HG03378 (cell line): ENCODE data around the gene PTX4.

Experiments used
- ATAC-seq: cut with Tn5 transposase; IDR thresholded peaks from one replicate; pipeline ENCODE4 v1.9.1; 2021; ENCODE audit warnings: mild to moderate bottlenecking, moderate library complexity; ENCODE audit not compliant: unreplicated experiment

PTX4 gene

DNA sequence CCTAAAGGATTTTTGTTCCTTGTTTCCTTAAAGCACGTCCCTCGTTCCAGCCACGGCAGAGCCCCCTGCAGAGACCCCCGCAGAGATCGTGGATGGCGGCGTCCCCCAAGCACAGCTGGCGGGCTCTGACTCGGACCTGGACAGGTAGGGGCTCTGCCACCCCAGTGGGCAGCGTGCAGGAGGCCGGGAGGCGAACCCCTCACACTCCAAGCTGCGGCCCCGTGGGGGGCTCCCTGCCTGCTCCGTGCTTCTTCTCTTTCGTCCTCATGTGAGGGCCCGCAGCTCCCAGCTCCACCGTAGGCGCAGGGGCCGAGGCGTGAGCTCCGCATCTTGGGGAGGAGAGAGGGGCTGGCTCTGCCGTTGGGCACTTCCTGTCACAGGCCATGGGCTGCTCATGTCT is 12.9 kb upstream of the PTX4 start:
- ATAC-seq = no peak

DNA sequence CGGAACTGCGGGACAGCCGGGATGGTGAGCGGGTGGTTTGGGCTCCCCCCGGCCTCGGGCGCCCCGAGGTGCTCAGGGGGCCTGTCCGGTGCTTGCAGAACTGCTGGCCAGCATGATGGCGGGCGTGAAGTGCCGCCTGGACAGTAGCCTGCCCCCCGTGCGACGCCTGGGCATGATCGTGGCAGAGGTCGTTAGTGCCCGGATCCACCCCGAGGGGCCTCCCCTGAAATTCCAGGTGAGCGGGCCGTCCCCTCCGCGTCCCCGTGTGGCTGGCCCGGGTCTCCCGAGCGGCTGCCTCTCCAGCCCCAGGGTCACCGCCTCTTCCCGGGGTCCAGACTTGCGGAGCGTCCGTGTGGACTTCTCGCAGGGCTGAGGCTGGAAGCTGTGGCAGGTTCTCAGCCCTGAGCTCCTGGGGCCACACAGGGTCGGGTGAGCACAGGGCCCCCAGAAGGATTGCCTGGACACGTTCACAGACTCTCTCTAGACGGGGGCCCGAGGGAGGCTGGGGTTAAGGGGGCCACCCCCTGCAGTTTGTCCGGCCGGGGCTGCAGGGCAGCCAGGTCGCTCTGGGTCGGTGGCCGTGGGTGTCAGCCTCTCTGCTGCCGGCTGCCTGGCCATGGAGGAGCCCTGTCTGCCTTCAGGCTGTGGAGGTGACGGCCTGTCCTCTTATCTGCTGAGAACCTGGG is 11.9 kb upstream of the PTX4 start:
- no peak for ATAC-seq

DNA sequence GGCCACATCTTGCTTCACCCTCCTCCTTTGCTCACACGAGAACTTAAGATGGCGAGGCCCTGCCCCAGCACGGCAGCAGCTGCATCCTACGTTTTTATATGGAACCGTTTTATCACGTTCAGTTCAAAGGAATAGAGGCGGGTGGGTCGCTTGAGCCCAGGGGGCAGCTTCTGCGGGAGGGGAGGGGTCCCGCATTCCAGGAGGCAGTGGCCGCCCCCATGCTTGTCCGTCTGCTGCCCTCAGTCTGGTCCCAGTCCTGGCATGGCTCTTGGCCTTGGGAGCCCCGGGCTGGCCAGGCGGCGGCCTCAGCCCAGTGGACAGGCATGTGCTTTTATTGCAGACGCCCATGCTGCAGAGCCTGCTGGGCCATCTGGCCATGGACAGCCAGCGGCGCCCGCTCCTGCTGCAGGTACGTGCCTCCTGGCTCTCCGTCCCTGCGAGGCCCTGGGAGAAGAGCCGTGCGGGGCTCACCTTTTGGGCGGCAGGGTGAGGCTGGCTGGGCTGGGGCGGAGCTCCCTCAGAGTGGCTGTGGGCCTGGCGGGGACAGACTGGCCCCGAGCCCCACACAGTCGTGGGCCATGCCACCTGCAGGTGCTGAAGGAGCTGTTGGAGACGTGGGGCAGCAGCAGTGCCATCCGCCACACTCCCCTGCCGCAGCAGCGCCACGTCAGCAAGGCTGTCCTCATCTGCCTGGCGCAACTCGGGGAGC is 11.2 kb upstream of the PTX4 start:
- no peak for ATAC-seq

DNA sequence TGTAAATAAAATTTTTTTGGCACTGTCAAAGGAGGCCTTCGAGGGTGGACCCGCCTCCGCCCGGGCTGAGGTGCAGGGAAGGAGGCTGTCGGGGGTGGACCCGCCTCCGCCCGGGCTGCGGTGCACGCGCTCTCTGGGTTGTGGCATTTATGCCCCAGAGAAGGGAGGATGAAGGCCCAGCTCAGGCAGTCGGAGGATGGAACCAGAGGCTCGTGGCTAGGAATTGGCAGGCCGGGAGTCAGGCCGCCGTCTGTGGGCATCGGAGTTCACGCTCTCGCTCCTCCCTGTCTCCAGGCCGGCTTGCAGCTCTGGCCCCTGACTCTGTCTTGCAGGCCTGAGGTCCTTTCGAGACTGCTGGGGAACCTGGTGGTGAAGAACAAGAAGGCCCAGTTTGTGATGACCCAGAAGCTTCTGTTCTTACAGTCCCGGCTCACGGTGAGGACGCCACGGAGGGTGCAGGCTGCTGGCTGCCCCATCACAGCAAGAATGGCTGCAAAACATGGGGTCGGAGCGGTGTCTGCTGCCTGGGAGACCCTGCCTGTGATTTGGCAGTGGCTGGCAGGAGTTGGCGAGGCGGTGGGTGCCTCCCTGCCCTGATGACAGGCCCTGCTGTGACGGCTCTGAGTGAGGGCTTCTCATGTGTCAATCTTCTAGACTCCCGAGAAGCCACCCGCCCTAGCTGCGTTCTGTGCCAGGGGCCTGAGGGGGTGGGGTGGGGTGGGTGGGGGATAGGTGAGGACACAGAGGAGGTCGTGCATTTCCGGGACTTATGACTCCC is 10.3 kb upstream of the PTX4 start:
- no peak for ATAC-seq

DNA sequence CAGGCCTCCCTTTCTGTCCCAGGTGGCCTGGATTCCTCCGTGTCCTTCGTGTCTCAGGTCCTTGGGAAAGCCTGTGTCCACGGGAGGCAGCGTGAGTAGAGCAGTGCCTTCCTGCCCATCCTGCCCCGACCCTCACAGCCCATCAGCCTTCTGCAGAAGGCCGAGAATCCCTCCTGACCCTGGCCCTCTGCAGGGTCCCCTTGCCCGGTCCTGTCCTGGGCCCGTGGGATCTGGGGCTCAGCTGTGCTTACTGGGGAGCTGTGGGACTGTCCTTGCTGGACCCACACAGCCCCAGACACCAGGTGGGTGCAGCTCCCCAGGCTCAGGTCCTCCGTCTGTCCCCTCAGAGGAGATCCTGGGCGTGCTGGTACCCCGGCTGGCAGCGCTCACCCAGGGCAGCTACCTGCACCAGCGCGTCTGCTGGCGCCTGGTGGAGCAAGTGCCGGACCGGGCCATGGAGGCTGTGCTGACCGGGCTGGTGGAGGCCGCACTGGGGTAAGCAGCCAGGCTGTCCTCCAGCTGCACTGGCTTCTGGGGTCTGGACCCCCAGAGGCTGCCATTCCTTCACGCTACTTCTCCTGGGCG is 8.4 kb upstream of the PTX4 start:
- no peak for ATAC-seq

DNA sequence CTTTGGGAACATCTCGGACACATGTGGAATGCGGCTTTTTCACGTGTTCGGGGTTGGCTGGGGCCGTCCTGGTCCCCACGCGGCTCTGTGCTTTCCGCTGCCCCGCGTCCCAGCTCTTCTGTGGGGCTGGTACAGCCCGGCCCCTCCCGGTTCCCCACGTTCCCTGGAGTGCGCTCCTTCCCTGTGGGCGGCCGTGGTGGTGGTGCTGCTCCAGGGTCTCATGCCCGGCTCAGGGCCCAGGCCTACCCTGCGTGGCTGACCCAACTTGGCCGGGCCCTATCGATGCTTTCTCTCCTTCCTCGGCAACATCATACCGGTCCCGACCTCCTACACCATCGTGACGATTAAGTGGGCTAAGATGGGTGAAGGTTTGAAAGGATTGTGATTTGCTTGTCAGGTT is 7.7 kb upstream of the PTX4 start:
- ATAC-seq = no peak

DNA sequence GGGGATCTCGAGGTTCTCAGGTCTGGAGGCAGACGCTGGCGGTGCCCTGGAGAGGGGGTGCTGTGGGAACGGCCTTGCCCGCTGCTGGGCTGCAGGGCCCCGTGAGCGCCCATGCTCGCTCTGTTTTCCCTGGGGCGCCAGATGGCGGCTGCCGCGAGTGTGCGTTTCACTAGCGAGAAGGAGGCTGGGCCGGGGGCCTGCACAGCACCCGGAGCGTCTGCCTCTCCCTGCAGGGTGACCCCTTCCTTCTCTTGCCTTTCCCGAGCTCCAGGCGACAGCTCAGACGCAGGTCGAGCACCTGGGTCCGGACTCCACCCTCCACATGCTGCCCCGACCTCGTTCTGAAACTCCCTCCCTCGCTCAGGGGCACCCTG is 7.1 kb upstream of the PTX4 start:
- no peak for ATAC-seq

DNA sequence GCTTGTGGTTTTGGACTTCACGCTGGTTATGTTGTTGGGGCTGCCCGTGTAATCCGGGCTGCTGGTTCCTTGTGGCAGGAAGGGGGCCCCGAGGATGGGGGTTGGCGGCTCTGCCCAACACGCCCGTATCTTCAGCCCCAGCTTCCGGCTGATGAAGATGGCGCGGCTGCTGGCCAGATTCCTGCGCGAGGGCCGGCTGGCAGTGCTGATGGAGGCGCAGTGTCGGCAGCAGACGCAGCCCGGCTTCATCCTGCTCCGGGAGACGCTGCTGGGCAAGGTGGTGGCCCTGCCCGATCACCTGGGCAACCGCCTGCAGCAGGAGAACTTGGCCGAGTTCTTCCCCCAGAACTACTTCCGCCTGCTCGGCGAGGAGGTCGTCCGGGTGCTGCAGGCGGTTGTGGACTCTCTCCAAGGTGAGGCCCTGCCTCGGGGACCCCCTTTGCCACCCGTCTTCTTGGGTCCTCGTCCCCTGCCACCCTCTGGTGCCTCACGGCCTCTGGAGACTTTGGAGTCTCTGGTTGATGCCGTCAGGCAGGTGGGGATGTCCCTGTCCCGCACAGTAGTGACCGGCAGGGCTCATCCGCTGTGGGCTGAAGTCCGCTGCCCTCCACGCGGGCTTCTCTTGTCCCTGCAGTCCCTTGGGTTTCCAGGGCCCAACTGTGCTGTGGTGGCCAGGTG is 6.6 kb upstream of the PTX4 start:
- no peak for ATAC-seq

DNA sequence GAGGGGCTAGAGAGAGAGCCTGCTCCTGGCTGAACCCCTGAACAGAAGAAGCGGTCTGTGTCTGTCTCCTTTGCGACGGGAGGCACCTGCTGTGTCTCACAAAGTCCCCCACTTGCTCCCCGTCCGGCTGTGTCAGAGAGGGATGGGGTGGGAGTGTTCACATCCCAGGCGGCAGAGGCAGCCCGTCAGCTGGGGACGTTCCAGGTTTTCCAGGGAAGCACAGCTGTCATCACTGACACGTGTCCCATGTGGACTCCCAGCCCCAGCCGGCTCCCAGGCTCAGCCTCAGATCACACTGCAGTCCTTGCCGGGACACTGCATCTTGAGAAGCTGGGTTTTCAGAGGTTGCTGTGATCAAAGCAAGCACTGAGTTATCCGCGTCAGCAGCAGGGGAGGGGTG is 6.0 kb upstream of the PTX4 start:
- ATAC-seq = no peak

DNA sequence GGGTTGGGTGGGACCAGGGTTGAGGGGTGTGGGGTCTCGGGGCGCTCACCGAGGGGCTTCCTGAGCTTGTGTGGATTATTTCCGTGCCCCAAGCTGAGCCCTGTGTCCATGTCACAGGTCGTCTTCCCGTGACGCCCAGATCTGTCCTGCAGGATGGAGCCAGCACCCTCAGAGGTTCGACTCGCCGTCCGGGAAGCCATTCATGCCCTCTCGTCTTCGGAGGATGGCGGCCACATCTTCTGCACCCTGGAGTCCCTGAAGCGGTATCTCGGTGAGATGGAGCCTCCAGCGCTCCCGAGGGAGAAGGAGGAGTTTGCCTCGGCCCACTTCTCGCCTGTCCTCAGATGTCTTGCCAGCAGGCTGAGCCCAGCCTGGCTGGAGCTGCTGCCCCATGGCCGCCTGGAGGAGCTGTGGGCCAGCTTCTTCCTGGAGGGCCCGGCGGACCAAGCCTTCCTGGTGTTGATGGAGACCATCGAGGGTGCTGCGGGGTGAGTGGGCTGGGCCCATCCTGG is 5.4 kb upstream of the PTX4 start:
- ATAC-seq = no peak

DNA sequence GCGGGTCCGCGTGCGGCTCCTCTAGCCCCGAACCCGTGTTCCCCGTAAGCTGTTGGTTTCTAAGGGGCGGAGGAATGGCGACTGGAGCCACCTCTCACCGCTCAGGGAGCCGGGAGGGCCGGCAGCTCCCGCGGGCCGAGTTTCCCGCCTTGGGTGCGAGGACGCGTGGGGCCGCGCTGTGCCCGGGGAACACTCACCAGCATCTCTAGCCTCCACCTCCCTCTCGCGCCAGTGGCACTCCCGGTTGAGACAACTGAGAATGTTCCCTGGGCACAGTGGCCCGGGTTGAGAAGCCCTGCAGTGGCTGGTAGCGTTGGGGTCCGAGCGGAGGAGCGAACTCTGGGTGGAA is 5.0 kb upstream of the PTX4 start:
- ATAC-seq = no peak

DNA sequence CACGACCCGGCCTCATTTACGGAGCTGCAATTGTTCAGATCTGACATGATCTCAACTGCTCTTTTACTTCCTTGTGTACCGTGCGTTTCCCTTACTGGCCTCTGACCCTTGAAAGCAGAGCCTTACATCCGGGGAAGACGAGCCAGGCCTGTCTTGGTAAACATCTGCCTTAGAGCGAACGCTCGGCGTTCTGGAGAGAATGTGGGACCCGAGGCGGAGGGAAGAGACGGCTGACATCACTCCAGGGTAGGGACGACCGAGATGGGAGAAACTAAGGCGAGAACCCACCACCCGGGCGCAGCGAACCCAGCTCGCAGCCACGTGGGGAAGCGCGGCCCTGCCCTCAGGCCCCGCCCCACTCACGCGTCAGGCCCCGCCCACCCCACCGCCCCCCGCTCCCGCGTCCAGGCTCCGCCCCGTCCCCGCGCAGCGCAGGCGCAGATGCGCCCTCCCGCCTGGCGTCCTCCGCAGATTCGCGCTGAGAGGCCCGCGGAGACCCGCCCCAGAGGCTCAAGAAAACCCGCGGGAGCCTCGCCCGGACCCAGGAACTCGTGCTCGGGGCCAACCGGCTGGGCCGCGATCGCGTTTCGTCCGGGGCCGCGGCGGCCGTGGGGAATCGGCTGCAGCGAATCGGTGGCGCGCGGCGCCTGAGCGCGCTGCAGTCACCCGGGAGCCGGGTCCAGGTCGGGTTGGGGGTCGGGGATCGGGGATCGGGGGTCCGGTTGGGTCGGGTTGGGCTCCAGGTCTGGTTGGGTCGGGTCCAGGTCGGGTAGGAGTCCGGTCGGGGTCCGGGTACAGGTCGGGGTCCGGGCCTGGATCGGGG is 4.4 kb upstream of the PTX4 start, which contains the start of gene TELO2:
TSS of gene TELO2 (plus strand) at position 438 of the 823 bp plus-strand sequence. CDS start 922 bp downstream, outside the sequence.
- ATAC-seq = peak; percentile 49

DNA sequence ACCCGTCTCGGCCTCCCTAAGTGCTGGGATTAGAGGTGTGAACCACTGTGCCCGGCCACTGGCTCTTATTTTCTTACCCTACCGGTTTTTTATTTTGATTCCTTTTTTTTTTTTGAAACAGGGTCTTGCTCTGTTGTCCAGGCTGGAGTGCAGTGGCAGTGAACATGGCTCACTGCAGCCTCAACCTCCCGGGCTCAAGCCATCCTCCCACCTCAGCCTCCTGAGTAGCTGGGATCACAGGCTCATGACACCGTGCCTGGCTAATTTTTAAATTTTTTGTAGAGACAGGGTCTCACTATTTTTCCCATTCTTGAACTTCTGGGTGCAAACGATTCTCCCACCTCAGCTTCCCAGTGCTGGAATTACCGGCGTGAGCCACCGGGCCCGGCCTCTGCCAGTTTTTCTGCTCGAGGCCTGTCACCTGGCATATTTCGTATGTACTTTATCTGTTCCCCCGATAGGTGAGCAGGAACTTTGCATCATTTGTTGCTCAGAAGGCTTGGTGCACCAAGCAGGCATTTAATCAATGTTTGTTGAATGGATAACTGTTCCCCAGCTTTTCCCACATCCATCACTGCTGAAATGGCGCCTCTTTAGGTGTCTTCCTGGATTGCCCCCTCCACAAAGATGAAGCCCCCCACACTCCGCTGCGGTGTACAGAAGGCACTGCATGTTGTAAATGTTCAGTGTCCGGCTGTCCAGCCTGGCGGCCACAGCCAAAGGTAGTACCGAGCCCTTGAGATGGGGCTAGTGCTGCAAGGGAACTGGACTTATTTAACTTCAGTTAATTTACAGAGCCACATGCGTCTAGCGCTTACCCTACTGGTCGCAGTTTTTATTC is 3.6 kb upstream of the PTX4 start:
- ATAC-seq = no peak

DNA sequence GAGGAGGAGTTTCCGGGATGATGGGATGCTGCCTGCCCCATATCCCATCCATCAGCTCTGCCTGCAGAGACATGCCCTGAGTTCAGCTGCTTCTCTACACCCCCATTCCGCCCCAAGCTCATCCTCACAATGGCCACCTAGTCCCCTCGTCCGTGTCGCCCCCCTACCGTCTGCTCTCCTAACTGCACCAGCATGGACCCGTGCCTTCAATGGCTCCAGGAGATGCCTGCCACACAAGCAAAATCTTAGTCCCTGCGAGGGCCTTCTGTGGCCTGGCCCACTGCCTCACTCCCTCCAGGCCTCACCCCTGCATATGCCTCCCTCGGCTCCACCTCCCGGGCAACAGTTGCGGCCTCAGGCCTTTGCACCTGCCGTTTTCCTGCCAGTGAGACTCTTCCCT is 2.6 kb upstream of the PTX4 start:
- no peak for ATAC-seq

DNA sequence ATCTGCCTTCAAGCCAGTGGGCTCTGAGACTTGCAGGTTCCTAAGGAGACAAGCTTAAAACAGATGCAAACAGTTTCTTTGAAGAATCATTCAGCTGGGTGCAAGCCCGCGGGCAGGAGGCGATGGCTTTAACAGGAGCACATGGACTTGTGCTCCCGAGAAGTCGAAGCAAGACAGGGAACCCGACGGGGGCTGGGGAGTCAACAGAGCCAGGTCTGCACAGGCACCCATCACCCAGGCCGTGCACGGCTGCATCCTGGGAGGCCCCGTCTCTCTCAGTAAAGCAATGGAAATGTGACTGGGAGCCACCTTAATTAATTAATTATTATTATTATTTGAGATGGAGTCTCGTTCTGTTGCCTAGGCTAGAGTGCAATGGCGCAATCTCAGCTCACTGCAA is 333 bp upstream of the PTX4 start:
- ATAC-seq = no peak

DNA sequence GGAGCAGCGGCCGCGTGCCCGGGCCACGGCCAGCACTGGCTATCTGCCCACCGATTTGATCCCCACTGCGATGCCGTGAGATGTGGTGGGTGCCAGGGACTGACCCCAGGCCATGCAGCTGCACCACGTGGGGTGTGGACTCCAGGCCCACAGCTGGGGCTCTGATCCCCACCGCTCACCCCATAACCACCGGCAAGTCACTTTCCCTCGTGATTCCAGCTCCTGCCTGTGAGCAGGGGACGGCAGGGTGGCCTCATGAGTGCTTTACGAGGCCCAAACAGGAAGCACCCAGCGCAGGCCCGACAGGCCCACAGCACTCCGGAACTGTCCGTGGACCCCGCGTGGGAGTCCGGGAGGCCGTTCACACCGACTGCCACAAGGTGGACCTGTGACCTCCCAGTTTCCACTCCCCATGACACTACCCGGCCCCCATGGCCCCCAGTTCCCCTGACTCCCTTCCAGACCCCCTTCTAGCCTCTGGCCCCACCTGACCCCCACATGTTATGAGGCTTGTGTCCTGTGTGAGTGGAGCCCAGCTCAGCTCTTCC is 616 bp downstream of the PTX4 start:
- ATAC-seq = no peak

DNA sequence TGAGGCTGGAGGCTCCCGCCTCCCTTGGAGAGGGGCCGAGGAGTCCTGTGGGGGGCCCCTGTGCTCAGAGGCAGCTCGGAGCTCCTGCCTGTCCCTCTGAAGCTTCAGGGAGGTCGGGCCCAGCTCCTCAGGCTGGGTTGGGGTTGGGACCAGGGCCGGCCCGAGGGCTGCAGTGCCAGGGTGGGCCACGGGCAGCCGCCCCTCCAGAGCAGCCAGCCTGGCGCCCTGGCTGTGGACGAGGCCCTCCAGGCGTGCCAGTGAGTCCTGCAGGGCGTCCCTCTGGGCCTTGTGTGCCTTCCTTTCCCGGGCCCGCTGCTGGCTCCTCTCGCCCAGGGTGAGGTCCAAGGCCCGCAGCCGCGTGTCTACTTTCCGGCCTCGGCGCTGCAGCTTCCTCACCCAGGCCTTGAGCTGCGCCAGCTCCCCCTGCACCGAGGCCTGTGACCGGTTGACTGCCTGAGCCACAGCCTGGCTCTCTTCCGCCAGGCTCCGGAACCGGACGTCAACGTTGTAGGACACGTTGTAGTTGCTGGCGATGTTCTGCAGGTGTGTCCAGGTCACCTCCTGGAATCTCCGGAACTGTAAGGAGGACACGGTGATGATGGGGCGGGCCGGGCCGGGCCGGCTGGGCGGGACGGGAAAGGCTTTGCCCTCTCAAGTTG is 1.2 kb downstream of the PTX4 start:
- ATAC-seq = no peak
